Activated naive CD4-positive, alpha-beta T cell treated with anti-CD3 and anti-CD28 coated beads, Interleukin-2, amount 50 U/mL, for 72 hours (primary cell): ENCODE data around the gene NUP133. TPM values are rescaled to one million over a fixed set of nuclear protein-coding genes. Genes with fewer than 3 reads are reported as not detected.

Source experiments
- ATAC-seq, 2 donors: fragments of 150-1000 bp; cut with Tn5 transposase; 2 replicates each; pipeline ENCODE4 v1.10.0; 2021; ENCODE audit warnings: mild to moderate bottlenecking in 2 of 2, moderate library complexity in 2 of 2
- DNase-seq, 2 donors: peaks; one replicate each; pipeline ENCODE4 v3.0.0; 2021 to 2022; ENCODE audit warnings: low spot score in 2 of 2
- H3K27ac Mint-ChIP-seq, 2 donors: one replicate each; pipeline ENCODE4 v1.8.0; 2022; ENCODE audit warnings: mild to moderate bottlenecking in 2 of 2, mixed read lengths in 2 of 2
- H3K36me3 Mint-ChIP-seq, 2 donors: one replicate each; pipeline ENCODE4 v1.8.0; 2022; ENCODE audit warnings: mixed read lengths in 2 of 2
- H3K9me3 Mint-ChIP-seq, 2 donors: one replicate each; pipeline ENCODE4 v1.8.0; 2022; ENCODE audit warnings: mixed read lengths in 2 of 2
- total RNA-seq, 2 donors: library from RNA; stranded (reverse); gene quantifications; one replicate each; pipeline ENCODE4 v1.2.3, GENCODE V29; 2022

NUP133 gene
- total RNA-seq, result 10 to 100 TPM; 52.7 to 55.7 TPM

DNA sequence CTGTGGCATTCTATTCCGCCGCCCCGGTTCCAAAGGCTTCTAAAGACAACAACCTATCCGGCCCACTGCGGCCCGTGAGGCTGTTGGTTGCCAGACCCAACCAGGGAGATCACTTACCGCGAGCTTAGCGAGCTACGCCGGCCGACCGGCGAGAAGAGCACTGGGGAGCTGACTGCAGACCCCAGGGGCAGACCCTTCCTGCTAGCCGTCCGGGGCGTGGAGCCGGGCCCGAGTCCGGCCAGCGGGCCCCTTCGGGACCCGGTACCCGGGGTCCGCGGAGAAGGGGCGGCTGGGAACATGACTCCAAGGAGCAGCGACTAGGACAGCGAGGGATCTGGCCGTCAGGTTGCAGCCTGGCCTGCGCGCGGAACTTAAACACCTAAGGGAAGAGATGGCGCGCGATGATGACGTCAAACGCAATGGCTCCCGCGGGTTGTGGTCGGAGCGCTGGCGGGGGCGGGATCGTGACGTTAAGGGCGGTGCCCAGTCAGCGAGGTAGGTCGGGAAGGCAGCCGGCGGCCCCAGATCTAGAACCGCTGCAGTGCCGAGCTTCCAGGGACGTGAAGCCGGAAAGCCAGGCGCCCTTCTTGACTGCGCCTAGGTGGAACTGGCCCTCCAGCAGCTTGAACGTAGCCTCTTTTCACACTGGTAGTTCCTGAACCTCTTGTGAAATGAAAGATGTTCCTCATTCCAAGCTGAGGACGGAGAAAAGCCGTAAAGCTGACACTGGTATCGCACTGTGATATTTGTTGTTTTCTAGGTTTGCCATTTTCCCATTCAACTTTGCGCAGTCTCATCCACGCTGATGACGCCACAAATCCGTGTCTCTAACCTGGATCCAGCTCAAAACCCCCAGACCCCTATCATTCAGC is at the start of gene NUP133:
NUP133 (minus strand) TSS at position 391 of the 872 bp plus-strand sequence; CDS start at position 299, 92 bp downstream.
- peak; percentile 95 to 97 for ATAC-seq
- H3K27ac Mint-ChIP-seq, result peak within 1 kb of the TSS; percentile 85 to 94

DNA sequence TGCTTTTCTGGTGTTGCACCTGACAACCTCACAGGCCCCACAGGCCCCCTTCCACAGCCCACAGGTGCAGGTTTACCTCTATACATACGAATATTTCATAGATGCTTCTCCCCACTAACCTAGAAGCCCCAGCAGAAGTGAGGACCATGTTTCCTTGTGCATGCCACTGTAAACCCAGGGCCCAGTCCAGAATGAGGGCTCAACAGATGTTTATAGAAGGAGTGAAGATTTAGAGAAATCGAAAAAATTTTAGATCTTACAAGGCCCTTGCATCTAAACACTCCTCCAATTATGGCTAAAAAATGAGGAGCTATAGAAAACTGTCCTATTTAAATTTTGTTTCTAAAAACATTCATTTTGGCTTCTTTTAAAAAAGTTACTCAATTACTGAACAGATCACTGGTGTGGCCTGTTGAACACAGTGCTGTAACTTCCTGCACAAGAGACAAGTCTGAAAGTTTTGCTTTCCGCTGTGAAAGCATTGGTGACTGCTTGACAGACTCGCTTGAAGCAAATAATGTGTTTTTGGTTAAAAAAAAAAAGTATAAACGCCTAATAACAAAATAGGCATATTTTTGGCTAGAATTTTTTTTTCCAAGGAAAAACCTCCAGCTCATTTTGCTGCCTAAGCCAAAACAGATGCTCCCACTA is 49.2 kb upstream of the NUP133 start:
- Mint-ChIP-seq H3K36me3 (no peaks in the 10 kb centered on the region), H3K27ac (peak overlapping the region; percentile 81 to 84), H3K9me3 (no peaks in the 10 kb centered on the region)
- no peak for DNase-seq
- ATAC-seq, result no peak

More for the DNA sequence above, at the start of gene NUP133:
- Mint-ChIP-seq H3K9me3 (no peaks in the 10 kb centered on the region), H3K36me3 (peaks cover 7 to 11% of the 10 kb centered on the region in 2 donors)
- peak; percentile 96 for DNase-seq

DNA sequence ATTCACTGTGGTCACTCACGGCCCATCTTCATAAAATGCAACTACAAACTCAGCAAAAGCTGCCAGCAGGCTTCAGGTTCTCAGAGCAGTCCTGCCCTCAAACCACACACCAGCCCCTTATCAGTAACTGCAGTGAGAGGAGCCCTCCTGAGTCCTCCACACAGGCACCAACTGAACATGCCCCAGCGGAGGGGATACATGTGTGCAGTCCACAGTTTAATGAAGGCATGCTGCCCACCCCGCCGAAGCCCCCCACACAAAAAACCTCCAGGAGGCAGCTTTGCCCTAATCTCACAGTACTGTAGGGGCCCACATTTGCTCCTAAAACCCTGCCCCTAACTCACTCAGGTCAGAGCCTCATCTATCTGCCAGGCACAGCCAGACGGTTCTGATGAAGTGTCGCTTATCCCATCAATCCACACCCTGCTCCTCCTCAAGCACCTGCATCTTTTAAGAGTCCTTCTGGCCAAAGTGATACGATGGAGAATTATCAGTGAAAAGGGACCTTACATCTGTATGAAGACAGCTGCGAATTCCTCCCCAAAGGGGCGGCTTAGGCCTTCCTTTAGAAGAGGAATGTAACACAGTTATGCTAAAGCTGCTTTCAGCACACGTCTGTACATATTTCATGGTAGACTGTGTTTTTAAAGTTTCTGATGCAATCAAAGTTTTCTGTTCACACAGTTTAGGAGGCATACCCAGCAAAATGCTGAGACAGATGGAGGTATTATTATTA is 46.9 kb upstream of the NUP133 start:
- Mint-ChIP-seq H3K9me3 (no peaks in the 10 kb centered on the region), H3K27ac (peak overlapping the region in 1 of 2 donors; percentile 18), H3K36me3 (no peaks in the 10 kb centered on the region)
- ATAC-seq (no peak), DNase-seq (no peak)

DNA sequence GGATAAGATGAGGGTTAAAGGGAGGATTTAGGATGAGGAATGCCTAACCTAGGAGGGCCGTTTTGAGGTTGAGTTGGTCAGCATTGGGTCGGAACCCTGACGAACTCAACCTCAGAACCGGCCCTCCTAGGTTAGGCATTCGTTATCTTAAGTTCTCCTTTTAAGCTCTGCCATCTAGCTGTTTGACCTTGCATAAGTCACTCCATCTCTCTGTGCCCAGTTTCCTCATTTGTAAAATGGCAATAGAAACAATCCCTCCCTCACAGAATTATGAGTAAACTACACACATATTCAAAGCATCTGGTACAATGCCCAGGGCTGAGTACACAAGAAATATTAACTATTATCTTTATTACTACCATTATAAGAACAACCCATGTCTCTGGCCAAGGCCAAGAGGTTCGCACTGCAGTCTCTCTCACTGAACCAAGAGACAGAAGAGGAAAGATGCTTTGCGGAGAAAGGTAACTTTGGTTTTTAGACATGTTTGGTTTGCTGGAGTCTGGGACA is 45.5 kb upstream of the NUP133 start:
- Mint-ChIP-seq H3K9me3 (no peaks in the 10 kb centered on the region), H3K27ac (peak overlapping the region in 1 of 2 donors; percentile 12), H3K36me3 (no peaks in the 10 kb centered on the region)
- no peak for ATAC-seq
- DNase-seq, result no peak

DNA sequence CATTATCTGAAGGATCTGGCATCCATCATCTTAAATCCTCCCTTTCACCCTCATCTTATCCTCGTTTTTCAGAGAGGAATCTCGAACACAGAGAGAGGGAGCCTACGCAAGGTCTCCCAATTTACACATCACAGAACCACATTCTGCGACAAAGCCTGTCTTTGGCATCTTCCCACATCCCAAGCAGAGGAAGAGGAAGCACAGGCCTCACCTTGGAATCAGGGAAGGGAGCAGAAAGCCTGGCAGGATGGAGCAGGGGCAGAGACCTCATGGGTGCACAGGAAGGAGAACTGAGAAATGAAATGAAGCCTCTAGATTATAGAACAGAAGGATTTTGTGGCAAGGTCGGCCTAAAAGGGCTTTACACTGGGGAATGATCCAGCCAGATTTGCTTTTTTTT is 44.6 kb upstream of the NUP133 start:
- ATAC-seq (no peak), DNase-seq (no peak)
- no peaks in the 10 kb centered on the region for H3K36me3 Mint-ChIP-seq
- no peak overlapping the region for H3K27ac Mint-ChIP-seq
- H3K9me3 Mint-ChIP-seq, result no peaks in the 10 kb centered on the region

DNA sequence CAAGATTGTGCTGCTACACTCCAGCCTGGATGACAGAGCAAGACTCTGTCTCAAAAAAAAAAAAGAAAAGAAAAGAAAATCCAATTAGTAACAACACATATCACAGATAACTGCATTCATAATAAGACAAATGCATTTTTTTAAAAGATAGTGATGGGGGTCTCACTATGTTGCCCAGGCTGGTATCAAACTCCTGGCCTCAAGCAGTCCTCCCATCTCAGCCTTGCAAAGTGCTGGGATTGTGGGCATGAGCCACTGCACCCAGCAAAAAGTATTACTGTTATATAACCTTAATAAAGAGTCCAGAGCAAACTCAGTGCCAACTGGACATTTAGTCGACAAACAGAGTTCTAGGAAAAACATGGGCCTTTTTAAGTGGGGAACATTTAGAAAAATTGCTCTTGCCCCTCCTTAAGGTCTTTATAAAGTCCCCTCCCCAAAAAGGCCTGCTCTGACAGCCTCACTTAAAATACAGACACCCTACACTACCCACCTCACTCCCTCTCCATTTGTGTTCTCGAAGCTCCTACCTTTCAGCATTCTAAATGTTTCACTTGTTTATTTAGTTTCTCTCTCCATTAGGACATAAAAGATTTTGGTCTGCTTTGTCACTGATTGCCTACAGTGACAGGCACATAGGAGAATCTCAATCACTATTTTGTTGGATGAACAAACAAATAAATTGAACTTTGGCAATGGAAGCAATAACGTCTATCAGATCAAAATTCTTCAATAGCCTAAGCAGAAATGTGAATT is 42.8 kb upstream of the NUP133 start:
- Mint-ChIP-seq H3K27ac (no peak overlapping the region), H3K9me3 (no peaks in the 10 kb centered on the region), H3K36me3 (no peaks in the 10 kb centered on the region)
- DNase-seq (no peak), ATAC-seq (no peak)

DNA sequence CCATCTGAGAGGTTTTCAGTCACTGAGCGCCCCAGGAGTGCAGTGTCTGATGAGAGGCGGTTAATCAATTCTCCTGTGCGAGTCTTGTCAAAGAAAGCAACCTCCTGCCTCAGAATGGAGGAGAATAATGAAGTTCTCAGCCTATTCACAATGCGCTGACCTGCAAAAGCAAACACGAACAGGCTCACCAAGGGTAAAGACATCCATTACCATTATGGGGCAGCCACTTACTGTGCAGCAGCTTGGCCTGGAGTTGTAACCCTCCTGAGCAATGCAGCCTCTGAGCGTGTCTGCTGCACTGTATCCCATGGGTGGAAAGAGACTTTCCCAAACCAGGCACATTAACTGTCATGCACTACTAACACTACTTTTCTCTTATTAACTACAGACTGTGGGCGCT is 39.4 kb upstream of the NUP133 start:
- DNase-seq (no peak), ATAC-seq (no peak)
- Mint-ChIP-seq H3K36me3 (peaks cover 0 to 33% of the 10 kb centered on the region in 2 donors), H3K9me3 (no peaks in the 10 kb centered on the region), H3K27ac (no peak overlapping the region)

DNA sequence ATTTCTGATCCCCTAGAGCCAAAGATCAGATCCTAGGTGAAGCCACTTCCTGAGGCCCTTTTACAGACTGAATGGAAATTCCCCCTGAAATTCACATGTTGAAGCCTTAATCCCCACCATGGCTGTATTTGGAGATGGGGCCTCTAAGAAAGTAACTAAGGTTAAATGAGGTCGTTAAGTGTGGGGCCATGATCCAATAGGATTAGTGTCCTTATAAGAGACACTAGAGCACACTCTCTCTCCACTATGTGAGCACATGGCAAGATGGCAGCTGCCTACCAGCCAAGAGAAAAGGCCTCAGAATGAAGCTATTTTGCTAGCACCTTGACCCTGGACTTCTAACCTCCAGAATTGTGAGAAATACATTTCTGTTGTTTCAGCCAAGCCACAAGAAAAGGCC is 36.4 kb upstream of the NUP133 start:
- Mint-ChIP-seq H3K9me3 (no peaks in the 10 kb centered on the region), H3K36me3 (peaks cover 0 to 41% of the 10 kb centered on the region in 2 donors), H3K27ac (peak overlapping the region in 1 of 2 donors; percentile 53)
- peak in 1 of 2 donors; percentile 44 for ATAC-seq
- no peak for DNase-seq

DNA sequence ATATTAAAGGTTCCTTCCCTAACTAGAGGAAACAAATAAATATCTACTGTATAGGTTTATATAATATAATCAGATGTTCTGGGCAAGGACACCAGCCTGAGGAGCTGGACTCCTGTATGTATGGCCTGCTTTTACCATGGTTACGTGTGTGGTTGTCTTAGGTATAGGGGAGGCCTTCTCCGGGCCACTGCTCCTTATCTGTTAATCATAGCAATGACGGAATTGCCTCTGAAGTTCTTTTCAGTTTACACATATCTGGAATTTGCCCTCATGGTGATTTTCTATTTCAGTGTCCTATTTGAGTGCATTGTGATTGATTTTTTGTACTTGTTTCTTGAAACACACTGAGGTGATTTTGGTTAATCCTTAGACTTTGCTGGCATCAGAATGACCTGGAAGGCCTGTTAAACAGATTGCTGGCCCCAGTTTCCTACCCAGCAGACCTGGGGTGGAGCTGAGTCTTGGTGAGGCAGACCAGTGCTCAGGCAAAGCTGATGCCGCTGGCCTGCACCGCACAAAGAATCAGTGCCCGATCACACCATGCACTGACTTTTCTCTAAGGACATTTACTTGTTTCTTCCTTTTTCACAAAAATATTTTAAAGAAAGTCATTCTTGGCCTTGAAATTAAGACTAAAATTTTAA is 31.8 kb upstream of the NUP133 start:
- Mint-ChIP-seq H3K9me3 (no peaks in the 10 kb centered on the region), H3K27ac (no peak overlapping the region), H3K36me3 (peaks cover 12 to 50% of the 10 kb centered on the region in 2 donors)
- ATAC-seq (no peak), DNase-seq (no peak)

DNA sequence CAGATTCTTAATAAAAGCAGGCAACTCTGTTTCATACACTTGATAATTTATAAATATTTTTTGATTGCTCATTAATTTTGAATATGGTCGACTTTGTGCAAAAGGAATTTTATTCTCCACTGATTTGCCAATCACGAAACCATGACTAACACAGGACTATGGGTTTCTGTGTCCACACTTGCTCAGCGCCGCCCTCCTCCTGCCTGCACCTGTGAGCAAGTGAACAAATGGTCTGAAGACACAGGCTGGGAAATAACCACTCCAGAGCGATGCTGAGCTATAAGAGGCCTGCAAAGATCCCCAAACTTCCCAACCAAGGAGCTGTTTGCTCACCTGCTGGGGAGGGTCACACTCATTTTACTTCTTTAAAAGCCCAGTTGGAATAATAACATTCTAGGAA is 30.8 kb upstream of the NUP133 start:
- H3K27ac Mint-ChIP-seq, result no peak overlapping the region
- DNase-seq, result no peak
- no peak for ATAC-seq
- H3K36me3 Mint-ChIP-seq, result peaks cover 14 to 43% of the 10 kb centered on the region in 2 donors
- no peaks in the 10 kb centered on the region for H3K9me3 Mint-ChIP-seq

DNA sequence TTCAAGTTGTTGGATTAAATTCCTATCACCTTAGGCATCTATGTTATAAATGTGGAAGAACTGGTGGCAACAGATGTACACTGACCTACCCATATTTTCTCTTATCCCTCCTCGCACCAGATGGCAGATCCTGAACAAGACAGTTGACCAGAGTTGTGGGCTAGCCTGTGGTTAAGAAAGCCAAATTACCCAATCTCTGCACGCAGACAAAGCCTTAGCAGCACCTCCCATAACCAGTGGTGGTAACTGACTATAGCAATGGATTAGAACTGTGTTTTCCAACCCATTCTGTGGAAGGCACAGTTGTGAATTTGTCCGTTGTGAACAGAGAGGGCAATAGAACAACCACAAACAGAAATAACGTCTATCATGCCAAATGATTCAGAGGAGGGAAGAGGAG is 29.8 kb upstream of the NUP133 start:
- DNase-seq, result no peak

DNA sequence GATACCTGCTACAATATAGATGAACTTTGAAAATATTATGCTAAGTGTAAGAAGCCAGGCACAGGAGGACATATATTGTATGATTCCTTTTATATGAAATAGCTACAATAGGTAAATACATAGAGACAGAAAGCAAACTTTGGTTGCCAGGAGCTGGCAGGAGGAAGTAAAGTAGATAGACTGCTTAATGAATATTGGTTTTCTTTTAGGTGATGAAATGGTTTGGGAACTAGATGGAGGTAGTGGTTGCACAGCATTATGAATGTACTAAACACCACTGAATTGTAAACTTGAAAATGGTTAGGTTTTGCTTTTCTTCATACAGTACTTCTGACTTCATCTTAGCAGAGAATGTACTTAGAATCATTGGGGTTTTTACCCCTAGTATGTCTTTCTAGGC is 28.8 kb upstream of the NUP133 start:
- no peak for ATAC-seq
- Mint-ChIP-seq H3K36me3 (peaks cover 18 to 29% of the 10 kb centered on the region in 2 donors), H3K9me3 (no peaks in the 10 kb centered on the region), H3K27ac (no peak overlapping the region)
- no peak for DNase-seq

More for the DNA sequence above, 29.8 kb upstream of the NUP133 start:
- Mint-ChIP-seq H3K36me3 (peaks cover 18 to 38% of the 10 kb centered on the region in 2 donors), H3K27ac (no peak overlapping the region), H3K9me3 (no peaks in the 10 kb centered on the region)
- ATAC-seq, result no peak

DNA sequence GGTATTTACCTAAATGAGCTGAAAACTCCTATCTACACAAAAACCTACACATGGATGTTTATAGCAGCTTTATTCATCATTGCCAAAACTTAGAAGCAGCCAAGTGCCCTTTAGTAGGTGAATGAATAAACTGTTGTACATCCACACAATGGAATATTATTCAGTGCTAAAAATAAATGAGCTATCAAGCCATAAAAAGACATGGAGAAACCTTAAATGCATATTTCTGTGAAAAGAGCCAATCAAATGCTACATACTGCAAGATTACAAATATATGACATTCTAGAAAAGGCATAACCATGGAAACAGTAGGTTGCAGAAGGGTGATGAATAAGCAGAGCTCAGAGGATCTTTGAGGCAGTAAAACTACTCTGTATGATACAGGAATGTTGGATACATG is 27.1 kb upstream of the NUP133 start:
- peaks cover 18 to 27% of the 10 kb centered on the region in 2 donors for H3K36me3 Mint-ChIP-seq
- ATAC-seq, result no peak
- no peak overlapping the region for H3K27ac Mint-ChIP-seq
- DNase-seq, result no peak
- H3K9me3 Mint-ChIP-seq, result no peaks in the 10 kb centered on the region

DNA sequence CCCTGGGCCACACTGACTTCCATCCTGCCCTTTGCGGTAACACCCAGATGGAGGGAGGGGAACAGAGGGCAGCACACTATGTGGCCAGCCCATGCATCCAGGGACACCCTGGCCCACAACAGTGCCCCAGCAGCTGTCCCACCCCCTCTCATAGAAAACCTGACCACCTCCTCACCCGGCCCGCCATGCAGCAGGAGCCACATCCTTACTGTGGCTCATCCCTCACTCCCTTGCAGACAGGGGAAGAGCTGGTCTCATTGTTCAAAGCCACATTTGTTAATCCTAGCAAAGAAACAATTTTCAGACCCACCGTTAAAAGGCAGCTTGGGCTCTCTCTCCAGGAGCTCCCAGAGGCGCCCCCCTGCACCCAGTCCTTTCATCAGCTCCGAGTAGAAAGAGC is 23.2 kb upstream of the NUP133 start:
- DNase-seq, result no peak
- no peak for ATAC-seq
- Mint-ChIP-seq H3K27ac (peak overlapping the region in 1 of 2 donors; percentile 36), H3K9me3 (no peaks in the 10 kb centered on the region), H3K36me3 (peaks cover 11 to 12% of the 10 kb centered on the region in 2 donors)

DNA sequence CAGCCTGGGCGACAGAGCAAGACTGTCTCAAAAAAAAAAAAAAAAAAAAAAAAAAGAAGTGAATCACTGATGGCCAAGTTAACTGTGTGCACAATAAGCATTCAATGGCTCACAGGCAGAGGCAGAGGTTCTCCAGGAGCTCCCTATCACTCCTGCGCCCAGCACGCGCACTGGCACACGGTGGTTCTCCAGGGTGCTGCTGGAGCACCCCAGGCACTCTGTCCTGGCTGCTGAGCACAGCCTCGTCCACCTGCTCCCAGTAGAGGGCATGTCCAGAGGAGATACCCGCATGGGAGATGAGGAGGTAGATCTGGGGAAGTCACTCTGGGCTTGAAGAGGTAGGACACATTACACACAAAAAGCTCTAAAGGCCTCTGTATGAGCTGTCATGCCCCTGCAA is 21.5 kb upstream of the NUP133 start:
- no peak for DNase-seq

DNA sequence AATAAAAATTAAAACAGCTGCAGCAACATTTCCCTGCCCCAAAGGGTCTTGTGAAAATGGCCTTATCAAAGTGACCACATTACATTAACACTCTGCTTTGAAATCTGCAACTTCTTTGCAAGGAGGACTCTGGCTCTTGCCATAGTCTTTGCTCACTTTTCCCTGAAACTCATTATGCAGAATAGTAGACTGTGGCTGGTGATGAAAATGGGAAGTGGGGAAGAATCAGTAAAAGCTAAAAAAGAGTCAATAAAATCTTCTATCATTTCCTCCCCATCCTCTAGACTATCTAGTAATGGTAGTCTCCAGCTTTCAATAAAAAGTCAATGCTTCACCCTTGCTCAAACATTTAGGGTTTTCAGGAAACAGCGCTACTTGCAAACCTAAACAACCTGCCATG is 18.6 kb upstream of the NUP133 start:
- ATAC-seq, result no peak
- Mint-ChIP-seq H3K27ac (peak overlapping the region in 1 of 2 donors; percentile 57), H3K9me3 (no peaks in the 10 kb centered on the region), H3K36me3 (peaks cover 5 to 18% of the 10 kb centered on the region in 2 donors)
- no peak for DNase-seq

More for the DNA sequence above, 21.5 kb upstream of the NUP133 start:
- ATAC-seq, result no peak
- H3K9me3 Mint-ChIP-seq, result no peaks in the 10 kb centered on the region
- H3K36me3 Mint-ChIP-seq, result peaks cover 12 to 22% of the 10 kb centered on the region in 2 donors
- no peak overlapping the region for H3K27ac Mint-ChIP-seq
